ENCODE results near the gene TXLNA.
A peak's percentile ranks its signal among the peaks of the same experiment; 100 is the strongest.
"Not testable (repeated sequence)": the region's sequence is repeated elsewhere in the genome, so short reads cannot be mapped to it uniquely, and the experiment has no call there.

The TXLNA gene

GRCh38 chr1:32179443-32180185 is at the start of gene TXLNA:
Gene TXLNA (plus strand): TSS chr1:32179675. CDS start chr1:32180346, 671 bp downstream.
- peak; percentile 63 to 83 for DNase-seq

GRCh38 chr1:32133950-32134280 is 45.6 kb upstream of the TXLNA start:
- not testable (repeated sequence) for DNase-seq

GRCh38 chr1:32137111-32137510 is 42.4 kb upstream of the TXLNA start:
- no peak for DNase-seq

GRCh38 chr1:32138965-32139364 is 40.5 kb upstream of the TXLNA start:
- peak; percentile 7 to 70 for DNase-seq

- peak in 1 of 2 experiments; percentile 43 for DNase-seq
Observed at GRCh38 chr1:32142446-32143301, 36.8 kb upstream of the TXLNA start.

- not testable (repeated sequence) for DNase-seq
Observed at GRCh38 chr1:32143302-32143695, 36.2 kb upstream of the TXLNA start.

GRCh38 chr1:32144033-32144432 is 35.4 kb upstream of the TXLNA start:
- no peak for DNase-seq

GRCh38 chr1:32147799-32148198 is 31.7 kb upstream of the TXLNA start:
- not testable (repeated sequence) for DNase-seq

GRCh38 chr1:32150847-32151246 is 28.6 kb upstream of the TXLNA start:
- DNase-seq, result no peak

GRCh38 chr1:32151319-32151787 is 28.1 kb upstream of the TXLNA start:
- DNase-seq, result no peak

- DNase-seq, result no peak
Observed at GRCh38 chr1:32159189-32159588, 20.3 kb upstream of the TXLNA start.

GRCh38 chr1:32163405-32163804 is 16.1 kb upstream of the TXLNA start:
- DNase-seq, result no peak

- not testable (repeated sequence) for DNase-seq
Observed at GRCh38 chr1:32165633-32166032, 13.8 kb upstream of the TXLNA start.

- no peak for DNase-seq
Observed at GRCh38 chr1:32170991-32171390, 8.5 kb upstream of the TXLNA start.

GRCh38 chr1:32172621-32173245 is 6.7 kb upstream of the TXLNA start:
- DNase-seq, result no peak

GRCh38 chr1:32178380-32179192 is 889 bp upstream of the TXLNA start:
- DNase-seq, result no peak

- no peak for DNase-seq
Observed at GRCh38 chr1:32179193-32179442, 357 bp upstream of the TXLNA start.

- DNase-seq, result peak in 1 of 2 experiments; percentile 32
Observed at GRCh38 chr1:32180186-32181060, 948 bp downstream of the TXLNA start.

GRCh38 chr1:32181065-32181464 is 1.6 kb downstream of the TXLNA start:
- no peak for DNase-seq

- DNase-seq, result no peak
Observed at GRCh38 chr1:32181563-32181962, 2.1 kb downstream of the TXLNA start.

- DNase-seq, result no peak
Observed at GRCh38 chr1:32182060-32182459, 2.6 kb downstream of the TXLNA start.

GRCh38 chr1:32184650-32185049 is 5.2 kb downstream of the TXLNA start:
- no peak for DNase-seq

Measured in SW 1271 (cell line).